ENCODE measurements around the gene ZFP92.

Gene ZFP92

GRCh38 chrX:153411255-153411987 lies at the start of gene ZFP92:
ZFP92 (plus strand) TSS chrX:153411472; CDS start chrX:153418323, 6,851 bp downstream.
- no peak for FAIRE-seq

DNA sequence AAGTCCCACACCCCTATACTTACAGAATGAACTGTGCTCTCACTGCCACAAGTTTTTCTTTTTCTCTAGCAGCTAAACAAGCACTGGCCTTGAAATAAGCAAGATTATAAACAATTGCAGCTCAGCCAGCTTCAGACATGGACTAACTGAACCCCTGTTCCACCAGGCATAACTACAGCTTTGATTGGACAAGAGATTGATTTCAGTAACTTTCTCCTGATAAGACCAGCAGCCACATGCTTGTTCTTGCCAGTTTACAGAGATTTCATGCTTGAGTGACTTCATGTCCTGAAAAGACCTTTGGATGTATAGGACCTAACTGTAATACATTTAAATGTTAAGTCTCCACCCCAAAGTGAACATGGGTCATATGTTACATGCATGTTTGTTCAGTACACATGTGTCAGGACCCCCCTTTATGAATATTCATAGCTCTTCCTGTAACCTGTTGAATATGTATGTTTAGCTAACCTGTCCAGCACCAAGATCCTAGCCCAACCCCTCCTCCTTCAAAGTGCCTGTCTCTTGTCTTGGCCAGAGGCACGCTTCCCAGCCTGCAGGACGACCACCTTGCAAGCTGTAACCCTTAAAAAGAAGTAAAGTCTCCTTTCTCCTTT lies 49.4 kb upstream of the ZFP92 start:
- no peak for FAIRE-seq

DNA sequence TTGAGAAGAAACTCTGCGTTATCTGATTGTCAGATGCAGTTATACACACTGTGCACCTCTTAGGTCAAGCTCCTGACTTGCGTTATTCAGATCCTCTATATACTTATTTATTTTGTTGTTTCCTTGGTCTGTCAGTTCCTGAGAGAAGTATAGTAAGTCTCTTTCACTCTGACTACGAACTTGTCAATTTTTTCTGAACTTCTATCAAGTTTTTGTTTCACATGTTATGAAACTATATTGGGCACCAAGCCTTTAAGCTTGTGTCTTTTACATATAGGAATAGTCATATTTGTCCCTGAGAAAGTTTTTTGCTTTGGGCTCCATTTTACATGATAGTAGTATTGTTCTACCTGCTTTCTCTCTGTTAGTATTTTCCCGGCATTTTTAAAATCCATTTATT lies 45.6 kb upstream of the ZFP92 start:
- no peak for FAIRE-seq

DNA sequence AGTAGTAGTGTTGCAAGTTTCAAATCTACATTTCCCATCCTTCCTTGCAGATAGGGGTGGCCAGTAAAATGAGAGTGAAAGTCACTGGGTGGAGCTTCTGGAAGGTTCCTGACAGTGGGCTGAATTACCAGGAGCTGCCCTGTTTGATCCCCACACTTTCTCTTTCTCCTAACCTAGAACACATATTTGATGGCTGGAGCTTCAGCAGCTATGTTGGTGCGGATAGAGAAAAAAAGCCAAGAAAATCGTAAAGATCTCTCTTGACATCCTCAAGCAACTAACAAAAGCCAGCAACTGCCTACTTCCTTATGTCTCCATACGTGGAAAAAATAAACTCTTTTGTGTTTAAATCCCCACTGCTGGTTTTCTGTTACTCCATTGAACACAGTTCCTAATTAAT lies 45.2 kb upstream of the ZFP92 start:
- FAIRE-seq: no peak

- FAIRE-seq: no peak
Measured at GRCh38 chrX:153366878-153367538, 44.3 kb upstream of the ZFP92 start.

- FAIRE-seq: no peak
Measured at GRCh38 chrX:153370293-153371055, 40.8 kb upstream of the ZFP92 start.

- FAIRE-seq: no peak
Measured at GRCh38 chrX:153371256-153371655, 40.0 kb upstream of the ZFP92 start.

- no peak for FAIRE-seq
Measured at GRCh38 chrX:153372949-153373348, 38.3 kb upstream of the ZFP92 start.

DNA sequence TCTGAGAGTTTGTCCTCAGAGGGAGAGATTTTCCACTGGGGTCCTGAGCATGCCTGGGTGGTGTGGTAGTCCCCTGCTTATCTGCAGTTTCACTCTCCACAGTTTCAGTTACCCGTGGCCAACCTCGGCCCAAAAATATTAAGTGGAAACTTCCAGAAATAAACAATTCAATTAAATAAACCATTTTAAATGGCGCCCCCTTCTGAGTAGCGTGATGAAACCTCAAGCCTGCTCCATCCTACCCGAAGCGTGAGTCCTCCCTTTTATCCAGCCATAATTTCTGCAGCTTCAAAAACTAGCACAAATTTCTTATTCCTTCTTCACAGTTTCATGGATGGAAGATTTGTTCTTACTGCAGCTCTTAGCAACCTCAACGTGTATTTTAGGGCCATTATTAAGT lies 36.8 kb upstream of the ZFP92 start:
- FAIRE-seq: no peak

DNA sequence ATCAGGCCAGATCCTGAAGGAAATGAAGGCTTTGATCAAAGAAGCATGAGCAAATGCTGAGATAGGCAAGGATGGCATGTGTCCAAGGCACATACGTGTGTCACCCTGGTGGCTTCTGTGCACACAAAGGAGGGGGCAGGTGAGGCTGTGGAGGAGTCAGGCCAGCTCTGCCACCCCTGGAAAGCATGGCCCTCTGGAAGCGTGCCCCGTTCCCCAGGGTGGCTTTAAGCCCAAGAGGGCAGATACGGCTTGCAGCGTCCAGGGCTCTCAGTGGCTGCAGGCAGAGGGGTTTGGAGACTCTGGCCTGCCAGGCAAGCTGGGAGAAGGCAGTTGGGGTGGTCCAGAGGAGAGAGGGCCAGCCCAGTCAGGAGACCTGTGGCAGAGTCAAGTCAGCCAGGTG lies 35.7 kb upstream of the ZFP92 start:
- FAIRE-seq: no peak

- no peak for FAIRE-seq
Measured at GRCh38 chrX:153377727-153378126, 33.5 kb upstream of the ZFP92 start.

DNA sequence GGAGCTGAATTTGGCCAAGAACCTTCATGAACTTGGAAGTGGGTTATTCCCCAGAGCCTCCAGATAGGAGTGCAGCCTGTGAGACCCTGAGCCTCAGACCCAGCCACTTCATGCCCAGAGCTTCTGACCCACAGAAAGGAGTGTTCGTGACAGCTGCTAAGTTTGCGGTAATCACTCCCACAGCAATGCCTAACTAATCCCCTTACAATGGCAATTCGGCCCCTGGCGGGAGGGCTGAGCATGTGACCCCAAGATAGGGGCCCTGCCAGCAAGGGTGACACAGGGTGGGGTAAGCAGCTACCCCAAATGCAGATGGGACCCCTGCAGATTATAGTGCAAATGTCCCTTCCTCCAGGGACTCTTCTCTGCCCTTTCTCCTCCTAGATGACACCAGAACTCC lies 32.7 kb upstream of the ZFP92 start:
- no peak for FAIRE-seq

GRCh38 chrX:153379508-153379907 lies 31.8 kb upstream of the ZFP92 start:
- no peak for FAIRE-seq

GRCh38 chrX:153379971-153380581 lies 31.2 kb upstream of the ZFP92 start:
- no peak for FAIRE-seq

DNA sequence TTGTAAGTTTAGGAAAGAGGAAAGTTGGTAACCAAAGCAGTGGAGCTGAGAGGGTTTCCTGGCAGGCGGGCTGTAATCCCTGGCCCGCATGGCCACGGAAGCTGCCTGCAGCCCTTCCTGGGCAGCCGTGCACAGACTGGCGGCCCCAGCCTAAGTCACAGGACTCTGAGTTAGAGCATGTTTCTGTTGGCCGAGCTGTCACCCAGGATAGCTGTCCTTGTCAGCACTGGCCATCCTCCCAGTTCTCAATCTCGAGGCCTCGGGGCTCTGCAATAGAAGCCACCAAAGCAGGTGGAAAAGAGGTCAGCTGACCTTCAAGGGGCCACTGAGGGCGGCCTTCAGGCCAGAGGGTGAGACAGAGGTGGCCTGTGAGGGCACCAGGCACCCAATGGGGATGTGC lies 30.6 kb upstream of the ZFP92 start:
- FAIRE-seq: no peak

GRCh38 chrX:153381684-153382532 lies 29.4 kb upstream of the ZFP92 start:
- FAIRE-seq: no peak

DNA sequence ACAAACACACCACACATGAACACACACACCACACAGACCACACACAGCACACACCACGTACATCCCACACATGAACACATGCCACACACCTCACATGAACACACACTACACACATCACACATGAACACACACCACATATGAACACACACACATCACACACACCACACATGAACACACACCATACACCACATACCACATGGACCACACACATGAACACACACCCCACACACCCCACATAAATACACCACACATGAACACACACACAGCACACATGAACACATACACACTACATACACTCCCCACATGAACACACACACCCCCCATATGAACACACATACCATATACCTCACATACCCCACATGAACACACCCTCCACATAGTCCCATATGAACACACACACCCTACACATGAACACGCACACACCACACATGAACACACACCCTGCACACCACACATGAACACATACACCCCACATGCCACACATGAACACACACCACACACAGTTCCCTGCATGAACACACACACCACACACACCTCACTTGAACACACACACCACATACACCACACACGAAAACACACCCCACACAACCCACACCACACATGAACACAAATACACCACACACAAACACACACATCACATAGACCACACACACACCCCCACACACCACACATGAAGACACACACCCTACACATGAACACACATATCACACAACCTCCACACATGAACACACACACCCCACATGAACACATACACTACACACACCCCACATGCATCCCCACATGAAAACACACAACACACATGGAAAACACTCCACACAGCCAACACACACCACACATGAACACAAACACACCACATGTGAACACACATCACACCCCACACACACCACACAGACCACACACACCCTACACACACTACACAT lies 28.4 kb upstream of the ZFP92 start:
- FAIRE-seq: no peak

- FAIRE-seq: no peak
Measured at GRCh38 chrX:153384390-153384789, 26.9 kb upstream of the ZFP92 start.

DNA sequence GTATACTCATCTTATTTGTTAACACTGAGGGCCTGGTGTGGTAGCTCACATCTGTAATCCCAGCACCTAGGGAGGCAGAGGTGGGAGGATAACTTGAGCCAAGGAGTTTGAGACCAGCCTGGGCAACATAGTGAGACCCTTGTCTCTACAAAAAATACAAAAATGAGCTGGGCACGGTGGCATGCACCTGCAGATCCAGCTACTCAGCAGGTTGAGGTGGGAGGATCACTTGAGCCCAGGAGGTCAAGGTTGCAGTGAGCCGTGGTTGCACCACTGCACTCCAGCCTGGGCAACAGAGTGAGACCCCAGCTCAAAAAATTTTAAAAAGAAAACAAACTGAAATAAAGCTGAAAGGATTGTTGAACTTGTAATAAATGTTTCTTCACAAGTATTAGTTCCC lies 26.3 kb upstream of the ZFP92 start:
- FAIRE-seq: peak; percentile 36

GRCh38 chrX:153386097-153386496 lies 25.2 kb upstream of the ZFP92 start:
- no peak for FAIRE-seq

- FAIRE-seq: no peak
Measured at GRCh38 chrX:153387345-153387744, 23.9 kb upstream of the ZFP92 start.

Data from colon (tissue), 2 donors.